NCI-H187 (cell line): ENCODE measurements around the gene SP9.

Experiments used
- DNase-seq, 2 experiments: peaks; one replicate each; lab custom pipeline; 2025; lab: John Stamatoyannopoulos, UW

Gene SP9

DNA sequence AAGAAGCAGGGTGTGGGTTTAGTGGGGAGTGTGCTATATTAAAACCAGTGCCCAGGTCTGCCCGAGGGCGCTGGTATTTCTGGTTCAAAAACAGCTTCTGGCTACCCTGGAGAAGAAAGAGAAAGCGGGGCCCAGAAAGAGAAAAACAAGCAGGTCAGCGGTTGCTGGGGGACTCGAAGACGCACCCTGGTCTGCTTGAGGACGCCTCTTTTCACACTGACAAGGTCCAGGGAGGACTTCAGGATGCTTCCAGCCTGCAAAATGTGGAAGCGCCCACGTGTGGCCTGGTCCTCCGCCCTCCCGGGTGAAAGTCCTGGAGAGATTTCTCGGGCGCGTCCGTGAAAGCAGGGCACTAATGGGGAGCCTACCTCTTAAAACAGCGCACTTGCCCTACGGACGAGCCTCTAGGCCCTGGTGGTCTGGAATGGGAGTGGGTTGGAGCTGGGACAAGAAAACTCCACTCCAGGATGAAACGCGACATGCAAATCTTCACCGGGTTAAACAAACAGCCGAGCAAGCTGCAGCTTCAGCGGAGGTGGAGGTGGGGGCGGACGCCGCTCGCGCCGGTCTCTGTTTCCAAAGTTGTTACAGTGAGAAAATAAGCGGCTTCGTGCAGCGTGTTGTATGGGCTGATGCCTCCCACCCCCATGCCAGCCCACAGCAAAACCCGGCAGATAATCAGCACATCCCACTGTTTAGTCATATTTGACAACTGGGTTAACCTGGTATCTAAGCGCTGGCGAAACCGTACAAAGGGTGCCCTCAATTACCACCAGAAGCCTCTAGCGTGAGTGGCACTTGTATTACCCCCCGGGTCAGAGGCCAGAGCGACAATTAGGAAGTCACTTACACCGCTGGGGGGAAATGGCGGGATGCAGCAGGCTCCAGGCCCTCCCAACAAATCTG is 1.1 kb upstream of the SP9 start:
- DNase-seq, result no peak

DNA sequence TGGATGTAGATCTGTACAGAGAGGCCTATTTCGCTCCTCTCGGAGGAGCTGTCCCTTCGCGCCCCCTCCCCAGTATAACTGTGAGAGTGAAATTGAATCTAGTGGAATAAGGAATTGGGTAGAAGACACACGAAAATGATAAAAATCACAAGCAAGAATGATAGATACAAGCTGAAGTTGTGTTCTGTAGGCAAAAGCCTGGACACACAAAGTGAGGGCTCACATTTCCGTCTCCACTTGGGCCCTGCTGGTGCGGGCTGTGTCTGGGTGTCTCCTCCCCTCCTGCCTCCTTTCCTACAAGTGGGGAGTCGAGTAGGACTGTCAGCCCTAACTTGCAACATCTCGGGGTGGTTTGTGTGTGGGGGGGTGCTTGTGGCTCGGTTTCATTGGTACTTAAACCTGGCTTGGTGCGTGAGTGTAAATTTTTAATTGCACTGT is 457 bp upstream of the SP9 start:
- DNase-seq, result no peak

DNA sequence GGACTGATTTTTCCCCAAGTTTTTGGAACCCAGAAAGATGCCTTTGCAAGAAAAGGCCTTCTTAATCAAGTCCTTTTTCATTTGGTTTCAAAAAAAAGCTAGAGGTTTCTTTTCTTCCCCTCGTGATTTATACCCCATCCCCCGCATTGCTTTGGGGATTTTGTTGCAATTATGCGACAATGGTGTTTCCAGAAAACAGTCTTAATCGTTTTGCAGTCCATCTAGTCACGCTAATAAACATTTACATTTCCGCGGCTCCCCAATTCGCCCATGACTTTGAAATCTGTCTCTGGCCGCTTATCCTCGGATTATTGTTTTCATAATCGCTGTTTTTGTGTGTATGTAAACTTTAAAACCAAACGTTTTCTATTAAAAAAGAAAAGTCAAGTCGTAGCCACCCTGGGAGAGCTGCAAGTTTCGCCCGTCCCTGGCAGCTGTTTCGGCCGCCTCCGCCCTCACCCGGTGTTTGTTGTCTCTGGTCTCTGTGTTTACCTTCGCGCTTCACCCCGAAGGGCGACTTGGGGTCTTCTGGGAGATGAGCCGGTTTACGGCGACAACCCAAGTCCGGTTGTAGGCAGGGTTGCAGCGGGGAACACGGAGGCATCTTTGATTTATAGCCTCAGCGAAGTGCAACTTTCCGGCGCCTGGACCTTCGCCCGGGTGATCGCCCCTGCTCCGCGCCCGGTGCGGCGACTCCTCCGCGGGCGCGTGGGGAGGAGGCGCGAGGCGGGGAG is 667 bp downstream of the SP9 start:
- no peak for DNase-seq

DNA sequence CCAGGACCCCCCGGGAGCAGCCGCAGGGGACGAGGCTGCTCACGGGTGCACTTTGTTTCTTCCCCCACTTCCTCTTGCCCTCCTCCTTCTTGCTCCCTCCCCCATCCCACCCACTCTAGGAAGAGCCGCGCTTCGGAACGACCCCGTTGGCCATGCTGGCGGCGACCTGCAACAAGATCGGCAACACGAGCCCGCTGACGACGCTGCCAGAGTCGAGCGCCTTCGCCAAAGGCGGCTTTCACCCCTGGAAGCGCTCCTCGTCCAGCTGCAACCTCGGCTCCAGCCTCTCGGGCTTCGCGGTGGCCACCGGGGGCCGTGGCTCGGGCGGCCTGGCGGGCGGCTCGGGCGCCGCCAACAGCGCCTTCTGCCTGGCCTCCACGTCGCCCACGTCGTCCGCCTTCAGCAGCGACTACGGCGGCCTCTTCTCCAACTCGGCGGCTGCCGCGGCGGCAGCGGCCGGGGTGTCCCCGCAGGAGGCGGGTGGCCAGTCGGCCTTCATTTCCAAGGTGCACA is 1.3 kb downstream of the SP9 start:
- DNase-seq, result no peak

DNA sequence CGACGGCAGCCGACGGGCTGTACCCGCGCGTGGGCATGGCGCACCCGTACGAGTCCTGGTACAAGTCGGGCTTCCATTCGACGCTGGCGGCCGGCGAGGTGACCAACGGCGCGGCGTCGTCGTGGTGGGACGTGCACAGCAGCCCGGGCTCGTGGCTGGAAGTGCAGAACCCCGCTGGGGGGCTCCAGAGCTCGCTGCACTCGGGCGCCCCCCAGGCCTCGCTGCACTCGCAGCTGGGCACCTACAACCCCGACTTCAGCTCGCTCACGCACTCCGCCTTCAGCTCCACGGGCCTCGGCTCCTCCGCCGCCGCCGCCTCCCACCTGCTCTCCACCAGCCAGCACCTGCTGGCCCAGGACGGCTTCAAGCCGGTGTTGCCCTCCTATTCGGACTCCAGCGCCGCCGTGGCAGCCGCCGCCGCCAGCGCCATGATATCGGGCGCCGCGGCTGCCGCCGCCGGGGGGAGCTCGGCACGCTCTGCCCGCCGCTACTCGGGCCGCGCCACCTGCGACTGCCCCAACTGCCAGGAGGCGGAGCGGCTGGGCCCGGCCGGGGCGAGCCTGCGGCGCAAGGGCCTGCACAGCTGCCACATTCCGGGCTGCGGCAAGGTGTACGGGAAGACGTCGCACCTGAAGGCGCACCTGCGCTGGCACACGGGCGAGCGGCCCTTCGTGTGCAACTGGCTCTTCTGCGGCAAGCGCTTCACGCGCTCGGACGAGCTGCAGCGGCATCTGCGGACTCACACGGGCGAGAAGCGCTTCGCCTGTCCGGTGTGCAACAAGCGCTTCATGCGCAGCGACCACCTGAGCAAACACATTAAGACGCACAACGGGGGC is 2.0 kb downstream of the SP9 start:
- DNase-seq, result peak in 1 of 2 experiments; percentile 6

DNA sequence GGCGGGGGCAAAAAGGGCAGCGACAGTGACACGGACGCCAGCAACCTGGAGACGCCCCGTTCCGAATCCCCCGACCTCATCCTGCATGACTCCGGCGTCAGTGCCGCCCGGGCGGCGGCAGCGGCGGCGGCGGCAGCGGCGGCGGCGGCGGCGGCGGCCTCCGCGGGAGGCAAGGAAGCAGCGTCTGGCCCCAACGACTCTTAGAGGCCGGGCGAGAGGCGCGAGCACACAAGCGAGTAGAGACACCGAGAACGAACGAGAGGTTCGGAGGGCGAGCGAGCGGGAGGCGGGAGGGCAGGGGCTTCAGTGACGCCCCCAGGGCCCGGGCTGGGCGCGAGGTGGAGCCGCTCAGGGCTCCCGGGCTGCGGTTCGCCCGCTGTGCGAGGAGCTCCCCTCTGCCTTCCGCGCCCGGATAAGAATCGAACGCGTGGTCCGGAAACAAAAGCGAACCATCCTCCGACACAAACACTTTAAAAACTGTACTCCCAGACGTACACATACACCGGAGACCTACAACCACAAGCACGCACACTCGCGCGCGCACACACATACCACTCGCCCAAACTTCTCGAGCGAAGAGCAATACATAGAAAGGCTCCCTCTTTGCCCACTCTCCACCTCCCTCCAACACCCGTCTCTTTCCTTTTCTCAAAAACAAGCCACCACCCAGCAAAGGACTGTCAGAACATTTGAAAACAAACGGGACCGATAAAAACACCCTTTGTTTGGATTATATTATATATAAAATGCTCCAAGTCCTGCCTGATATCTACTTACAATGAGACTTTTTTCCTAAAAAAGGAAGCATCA is 2.8 kb downstream of the SP9 start:
- DNase-seq, result no peak

DNA sequence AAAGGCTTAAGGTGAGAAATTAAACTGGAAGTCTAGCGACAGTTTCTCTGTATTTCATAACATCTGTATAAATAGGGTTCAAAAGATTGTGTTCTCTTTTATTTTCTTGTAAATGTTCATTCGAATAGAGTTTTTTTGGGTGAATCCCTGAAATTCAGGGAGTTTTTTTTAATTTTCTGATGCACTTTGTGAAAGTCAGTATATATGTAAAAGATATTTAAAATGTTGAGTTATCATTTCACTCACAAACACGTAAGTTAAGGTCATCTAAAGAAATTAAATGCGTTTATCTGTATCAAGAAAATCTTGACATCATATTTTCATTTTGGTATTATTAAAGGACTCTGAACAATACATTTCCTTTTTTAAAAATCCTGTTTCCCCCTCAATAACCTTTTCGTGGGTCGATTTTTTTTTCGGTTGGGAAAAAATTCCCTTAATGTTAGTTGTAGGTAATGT is 3.4 kb downstream of the SP9 start:
- no peak for DNase-seq

DNA sequence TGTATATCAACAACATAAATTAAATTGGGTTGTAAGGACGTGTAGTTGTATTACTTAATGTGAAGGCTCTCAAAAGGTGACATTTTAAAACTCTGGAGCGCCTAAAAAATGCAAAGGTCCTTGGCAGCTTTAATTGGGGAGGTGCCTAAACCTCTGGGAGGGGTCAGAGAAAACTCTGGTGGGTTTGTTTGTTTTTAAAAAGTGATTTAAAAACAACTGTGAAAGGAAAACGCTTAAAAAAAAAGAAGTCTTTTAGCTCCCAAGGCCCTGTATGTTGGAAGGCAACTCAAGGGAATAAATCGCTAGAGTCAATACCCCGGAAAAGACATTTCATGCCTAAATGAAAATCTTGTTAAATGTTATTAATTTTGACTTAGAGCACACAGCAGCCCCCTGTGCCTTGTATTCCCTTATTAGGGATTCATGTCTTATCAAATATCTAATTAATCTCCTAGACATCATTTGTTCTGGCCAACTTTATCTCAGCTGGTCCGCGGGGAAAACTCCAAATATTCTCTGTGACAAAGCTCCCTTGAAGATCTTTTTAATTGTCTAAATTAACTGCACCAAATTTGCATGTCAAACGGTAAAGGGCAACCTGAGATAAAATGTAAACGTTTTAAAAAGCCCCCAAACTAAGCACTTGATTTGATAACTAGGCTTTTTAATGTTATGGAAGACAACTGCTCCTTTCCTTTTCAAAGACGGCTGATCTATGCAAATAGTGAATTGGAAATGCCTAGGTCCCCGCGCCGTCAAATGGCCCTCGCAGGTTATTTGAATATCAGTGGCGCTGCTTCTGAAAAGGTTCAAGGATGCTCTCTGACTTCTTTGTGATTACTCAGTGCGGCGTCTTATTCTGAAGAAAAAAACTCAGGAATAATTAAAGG is 4.2 kb downstream of the SP9 start:
- no peak for DNase-seq

DNA sequence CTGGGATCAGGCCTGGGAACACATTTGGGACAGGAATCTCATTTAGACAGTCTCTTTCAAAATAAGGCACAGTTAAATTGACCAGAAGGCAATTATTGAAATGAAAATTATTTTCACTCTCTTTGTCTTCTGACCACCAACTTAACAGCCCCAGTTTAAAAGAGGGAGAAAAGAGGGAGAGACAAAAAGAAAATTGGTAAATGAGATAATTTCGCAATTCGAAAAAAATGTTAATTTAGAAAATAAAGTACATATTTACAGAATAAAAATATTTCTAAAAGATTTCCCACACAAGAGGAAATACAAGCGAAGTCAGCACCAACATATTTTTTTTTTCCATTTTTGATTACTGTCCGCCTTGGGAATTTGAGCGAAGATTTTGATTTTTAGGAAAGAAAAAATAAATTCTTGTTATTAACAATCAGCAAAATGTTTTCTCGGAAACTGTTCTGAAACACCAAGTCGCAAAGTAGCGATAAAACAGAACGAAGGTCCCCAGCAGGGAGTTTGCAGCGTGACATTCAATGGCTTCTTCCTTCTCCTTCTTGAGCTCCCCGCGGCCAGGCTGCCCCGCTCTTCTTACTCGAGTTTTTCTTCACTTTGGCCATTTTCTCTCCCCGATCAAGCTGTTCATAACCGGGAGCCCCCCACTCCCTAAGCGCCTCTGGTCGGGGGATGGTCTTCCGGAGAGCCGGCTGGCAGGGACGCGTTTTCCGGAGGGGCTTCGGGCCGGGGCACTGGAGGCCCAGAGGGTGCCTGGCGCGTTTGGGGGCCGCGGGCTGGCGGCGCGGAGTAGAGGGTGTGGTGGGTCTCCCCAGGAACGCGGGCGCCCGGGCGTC is 5.0 kb downstream of the SP9 start:
- DNase-seq, result no peak

DNA sequence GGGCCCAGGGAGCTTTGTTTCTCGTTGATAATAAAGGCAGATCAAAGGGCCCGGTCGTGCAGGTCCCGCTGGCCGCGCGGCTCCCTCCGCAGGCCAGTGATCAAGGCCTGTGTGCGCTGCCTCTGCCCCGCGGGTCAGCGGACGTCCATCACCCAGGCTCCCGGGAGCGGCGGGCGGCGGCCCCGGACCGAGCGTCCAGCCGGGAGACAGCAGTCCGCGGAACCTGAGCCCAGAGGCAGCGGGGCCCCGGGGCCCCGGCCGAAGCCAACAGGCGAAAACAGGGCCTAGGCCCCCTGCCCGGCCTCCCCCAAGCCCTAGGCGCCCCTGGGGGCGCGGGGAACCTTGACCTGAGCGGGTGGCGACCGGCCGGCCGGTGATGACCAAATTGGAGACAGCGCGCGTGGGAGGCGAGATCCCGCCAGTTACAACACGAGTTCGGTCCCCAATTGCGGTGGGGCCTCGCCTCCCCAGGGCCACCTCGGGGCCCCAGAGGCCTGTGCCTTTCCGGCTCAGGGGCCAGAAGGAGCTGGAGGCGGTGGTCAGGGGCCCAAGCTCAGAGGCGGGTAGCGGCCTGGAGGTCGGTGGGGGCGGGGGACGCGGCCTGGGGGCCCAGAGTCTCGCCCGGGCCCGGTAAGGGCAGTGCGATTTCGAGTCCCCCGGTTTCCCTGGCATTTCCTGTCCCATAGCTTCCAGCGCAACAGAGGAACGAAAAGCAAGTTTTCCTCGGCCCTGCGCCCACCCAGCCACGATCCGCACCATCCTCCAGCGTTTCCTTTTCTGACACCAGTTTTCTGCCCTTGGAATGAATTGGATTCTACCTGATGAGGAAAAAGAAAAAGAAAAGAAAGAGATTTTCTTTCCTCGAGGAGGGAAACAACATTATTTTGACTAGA is 5.9 kb downstream of the SP9 start:
- DNase-seq, result no peak

DNA sequence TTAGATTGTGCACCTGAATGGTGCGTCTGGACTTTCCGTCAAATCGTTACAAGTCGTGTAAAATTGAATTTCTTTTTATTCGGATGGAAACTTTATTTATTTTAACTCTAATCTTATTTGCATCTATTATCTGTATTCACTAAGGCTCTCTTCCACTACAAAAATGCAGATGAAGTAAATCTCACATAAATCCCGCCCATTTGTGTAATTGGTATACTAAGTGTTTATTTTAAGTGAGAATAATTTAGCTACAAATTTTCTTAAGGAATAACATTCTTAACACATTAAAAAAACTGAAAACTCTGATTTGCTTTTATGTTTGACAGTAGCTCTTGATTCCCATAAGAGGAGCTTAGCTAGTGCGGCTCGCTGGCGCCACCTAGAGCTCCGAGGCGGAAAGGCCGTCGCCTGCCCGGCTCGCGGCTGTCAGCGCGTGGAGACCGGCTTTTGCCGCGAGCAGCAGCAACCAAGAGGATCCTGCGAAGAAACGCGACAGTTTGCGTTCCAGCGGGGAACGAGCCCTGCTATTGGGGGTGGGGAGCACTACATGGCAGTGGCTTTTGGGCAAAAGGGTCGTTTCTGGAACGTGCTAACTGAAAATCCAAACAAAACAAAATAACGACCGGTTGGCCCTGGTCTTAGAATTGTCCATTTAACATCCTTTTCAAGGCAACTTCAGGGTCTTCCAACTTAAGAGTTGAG is 6.7 kb downstream of the SP9 start:
- DNase-seq, result no peak

DNA sequence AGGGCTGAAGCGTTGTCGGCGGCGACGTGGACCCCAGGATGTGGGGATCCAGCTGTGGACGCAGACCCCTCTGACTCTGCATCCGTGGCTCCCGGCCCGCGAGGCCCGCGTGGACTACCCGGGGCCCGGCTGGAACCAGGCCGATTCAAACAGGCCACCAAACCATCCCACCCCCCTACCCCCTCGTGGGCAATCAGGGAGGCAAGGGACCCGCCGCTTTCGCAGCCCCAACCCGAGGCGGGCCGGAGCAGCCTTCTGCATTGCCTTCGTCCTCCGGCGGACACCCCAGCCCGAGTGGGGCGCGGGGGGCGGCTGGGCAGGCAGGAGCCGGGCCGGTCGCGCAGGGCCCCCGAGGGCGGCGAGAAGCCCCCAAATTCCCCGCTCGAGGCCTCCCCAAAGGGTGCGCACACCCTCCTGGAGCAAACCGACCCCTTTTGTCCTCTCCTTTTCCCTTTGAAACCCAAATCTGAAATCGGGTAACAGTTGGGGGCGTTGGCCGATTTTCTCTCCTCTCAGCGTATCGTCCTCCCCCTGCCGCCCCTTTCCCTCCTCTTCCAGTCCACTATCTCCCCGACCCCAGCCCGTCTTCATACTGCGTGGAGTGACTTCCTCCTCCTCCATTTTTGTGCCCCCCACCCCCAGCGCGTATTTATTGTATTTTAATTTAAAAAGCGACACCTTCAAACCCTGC is 7.4 kb downstream of the SP9 start:
- DNase-seq, result no peak

DNA sequence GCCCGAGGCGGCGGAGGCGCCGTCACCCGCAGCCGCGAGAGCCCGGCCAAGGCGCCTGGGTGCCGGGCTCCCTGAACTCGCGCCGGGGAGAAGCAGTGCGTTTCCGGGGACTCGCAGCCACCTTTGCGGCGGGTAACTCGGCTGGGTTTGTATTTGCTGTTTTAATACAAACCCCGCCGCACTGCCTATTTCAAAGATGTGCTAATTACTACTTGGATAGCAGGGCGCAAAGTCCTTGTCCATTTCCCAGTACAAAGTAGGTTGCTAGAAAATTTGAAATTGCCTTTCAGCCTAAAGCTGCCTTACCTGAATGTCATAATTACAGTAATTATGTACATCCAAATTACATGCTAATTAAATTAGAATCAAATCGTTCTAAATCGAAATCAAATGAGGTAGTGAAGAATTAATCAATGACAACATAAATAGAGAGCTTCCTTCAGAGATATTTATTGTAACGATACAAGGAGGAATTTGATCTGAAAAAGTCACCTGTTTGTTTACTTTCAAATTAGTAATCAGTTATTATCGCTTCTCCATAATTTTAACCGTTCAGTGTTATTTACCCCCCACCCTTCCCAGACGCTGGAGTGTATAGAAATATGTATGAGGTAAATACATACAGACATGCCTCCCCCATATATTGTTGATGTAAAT is 8.1 kb downstream of the SP9 start:
- no peak for DNase-seq

DNA sequence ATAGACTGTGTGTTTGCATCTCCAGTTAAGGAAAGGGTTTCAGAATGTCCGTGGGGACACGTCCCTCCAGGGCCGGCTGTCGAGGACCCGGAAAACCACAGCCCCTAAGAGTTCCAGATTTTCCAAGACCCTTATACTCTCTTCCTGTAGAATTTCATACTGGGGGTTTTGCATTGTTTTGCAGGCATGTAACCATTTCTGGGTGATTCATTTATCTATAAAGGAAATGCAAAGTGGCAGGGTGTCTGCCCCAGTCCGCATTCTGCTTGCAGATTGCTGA is 8.5 kb downstream of the SP9 start:
- no peak for DNase-seq

DNA sequence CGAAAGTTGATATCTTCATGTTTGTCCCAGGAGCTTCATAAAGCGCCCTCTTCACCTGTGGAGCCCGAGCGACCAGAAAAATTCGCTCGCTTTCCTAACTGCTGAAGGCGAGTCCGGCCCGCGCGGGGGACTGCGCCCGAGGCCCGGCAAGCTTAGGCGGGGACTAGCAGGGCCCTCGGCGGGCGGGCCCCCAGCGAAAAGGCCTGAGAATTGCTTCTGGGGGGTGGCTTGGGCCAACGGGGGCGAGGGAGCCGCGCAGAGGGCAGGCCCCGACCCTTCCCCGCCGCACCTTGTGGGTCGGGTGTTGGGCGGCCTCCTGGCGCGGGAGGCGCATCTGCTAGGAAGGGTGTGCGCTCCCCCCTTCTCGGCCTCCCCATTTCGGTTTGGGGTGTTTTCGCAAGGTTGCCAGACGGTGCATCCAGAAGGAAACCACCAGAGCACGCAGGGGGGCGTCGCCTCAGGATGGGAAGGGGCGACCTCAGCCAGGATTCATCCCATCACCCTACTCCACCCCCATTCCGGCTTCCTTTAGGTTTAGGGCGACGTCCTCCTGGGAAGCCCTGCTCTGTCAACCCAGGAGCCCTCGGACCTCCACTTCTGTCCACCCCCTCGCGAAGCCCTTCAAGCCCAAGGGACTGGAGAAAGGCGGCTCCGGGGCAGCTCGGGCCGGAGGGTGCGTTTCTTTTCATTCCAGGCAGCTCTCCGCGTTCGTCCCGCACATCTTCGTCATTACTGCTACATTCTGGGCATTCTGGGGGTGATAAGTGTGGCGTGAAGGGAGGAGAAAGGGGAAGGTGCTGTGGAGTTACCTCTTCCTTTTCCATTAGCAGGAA is 9.1 kb downstream of the SP9 start:
- no peak for DNase-seq
